ENCODE results near the gene NHLRC4. TPM values are rescaled to one million over a fixed set of nuclear protein-coding genes. Genes with fewer than 3 reads are reported as not detected.
A peak's percentile ranks its signal among the peaks of the same experiment; 100 is the strongest.

NHLRC4 gene
- total RNA-seq, 4 donors from 2014 or later = 0.49 to 1.0 (median 0.57) TPM

- DNase-seq (ENCODE audit: low spot score in 2 of 2) = no peak
- intact Hi-C loops (cut with DNase I; ENCODE audit: low total_unique reads) = no loop called here
Observed at GRCh38 chr16:529012-529575, 37.7 kb upstream of the NHLRC4 start.

GRCh38 chr16:530111-530817, 36.5 kb upstream of the NHLRC4 start:
- intact Hi-C loops (cut with DNase I; ENCODE audit: low total_unique reads) = no loop called here
- 85 to 89% methylated on average over 12 to 20 of the region's 23 CpGs for WGBS, 2 donors
- TF ChIP-seq POLR2A (IDR thresholded peaks at IDR 0.05) (no peak), CTCF (IDR thresholded peaks at IDR 0.05) (no peak)
- no peak overlapping the region for H3K4me3 ChIP-seq (ENCODE audit: low read depth, poor library complexity, severe bottlenecking)
- no peak for DNase-seq (ENCODE audit: low spot score in 2 of 2)

More at GRCh38 chr16:529012-529575, 37.7 kb upstream of the NHLRC4 start:
- WGBS, 2 donors = 24 to 32% methylated on average over 11 to 12 of the region's 12 CpGs
- TF ChIP-seq POLR2A (IDR thresholded peaks at IDR 0.05) (no peak), CTCF (IDR thresholded peaks at IDR 0.05) (no peak)
- peak overlapping the region; percentile 48 for H3K4me3 ChIP-seq (ENCODE audit: low read depth, poor library complexity, severe bottlenecking)

GRCh38 chr16:531494-532125, 35.2 kb upstream of the NHLRC4 start:
- intact Hi-C loops (cut with DNase I; ENCODE audit: low total_unique reads) = no loop called here
- WGBS, 2 donors = 85 to 87% methylated on average over 14 to 15 of the region's 16 CpGs
- no peak overlapping the region for H3K4me3 ChIP-seq (ENCODE audit: low read depth, poor library complexity, severe bottlenecking)
- DNase-seq (ENCODE audit: low spot score in 2 of 2) = no peak
- TF ChIP-seq POLR2A (IDR thresholded peaks at IDR 0.05) (no peak), CTCF (IDR thresholded peaks at IDR 0.05) (no peak)

- 85 to 87% methylated on average over 20 of the region's 30 CpGs for WGBS, 2 donors
- TF ChIP-seq POLR2A (IDR thresholded peaks at IDR 0.05) (no peak), CTCF (IDR thresholded peaks at IDR 0.05) (no peak)
- intact Hi-C loops (cut with DNase I; ENCODE audit: low total_unique reads) = no loop called here
- no peak for DNase-seq (ENCODE audit: low spot score in 2 of 2)
- H3K4me3 ChIP-seq (ENCODE audit: low read depth, poor library complexity, severe bottlenecking) = no peak overlapping the region
Observed at GRCh38 chr16:533391-534123, 33.2 kb upstream of the NHLRC4 start.

GRCh38 chr16:534135-534534, 32.7 kb upstream of the NHLRC4 start:
- WGBS, 2 donors = 83 to 90% methylated on average over 9 to 18 of the region's 21 CpGs
- no peak overlapping the region for H3K4me3 ChIP-seq (ENCODE audit: low read depth, poor library complexity, severe bottlenecking)
- DNase-seq (ENCODE audit: low spot score in 2 of 2) = no peak
- intact Hi-C loops (cut with DNase I; ENCODE audit: low total_unique reads) = no loop called here
- TF ChIP-seq CTCF (IDR thresholded peaks at IDR 0.05) (no peak), POLR2A (IDR thresholded peaks at IDR 0.05) (no peak)

All from lower leg skin (tissue), 4 donors.